Chondrocyte (in vitro differentiated cells): ENCODE results near the gene PRSS38. TPM values are rescaled to one million over a fixed set of nuclear protein-coding genes. Genes with fewer than 3 reads are reported as not detected.

ENCODE experiments used
- DNase-seq: peaks from one replicate; pipeline ENCODE4 v3.0.0; 2021; ENCODE audit warnings: mixed read lengths, low spot score
- H3K27ac Mint-ChIP-seq: one replicate; pipeline ENCODE4 v1.8.0; 2021; ENCODE audit warnings: mild to moderate bottlenecking, moderate library complexity, mixed read lengths; ENCODE audit not compliant: unreplicated experiment
- H3K27me3 Mint-ChIP-seq: 2 replicates; pipeline ENCODE4 v1.8.0; 2021; ENCODE audit warnings: low read depth, mixed read lengths
- H3K36me3 Mint-ChIP-seq: 2 replicates; pipeline ENCODE4 v1.8.0; 2021; ENCODE audit warnings: low read depth, mixed read lengths
- H3K4me1 Mint-ChIP-seq: 2 replicates; pipeline ENCODE4 v1.8.0; 2021; ENCODE audit warnings: low read depth, mild to moderate bottlenecking, mixed read lengths
- H3K4me3 Mint-ChIP-seq: one replicate; pipeline ENCODE4 v1.8.0; 2021; ENCODE audit warnings: mild to moderate bottlenecking, moderate library complexity, mixed read lengths; ENCODE audit not compliant: unreplicated experiment
- H3K9me3 Mint-ChIP-seq: 2 replicates; pipeline ENCODE4 v1.8.0; 2021; ENCODE audit warnings: low read depth, mixed read lengths
- CTCF ChIP-seq: fragments of 200-600 bp; sonication (generic); IDR thresholded peaks from 2 replicates; pipeline ENCODE4 v1.5.0; 2021; ENCODE audit warnings: antibody characterized with exemption, mild to moderate bottlenecking, moderate library complexity
- total RNA-seq: library from RNA; stranded (reverse); gene quantifications from 3 replicates; pipeline ENCODE4 v1.2.1, GENCODE V29; 2021

PRSS38 gene
- total RNA-seq, 1 donor from 2014 or later, result not detected

GRCh38 chr1:227768640-227769039 is 46.8 kb upstream of the PRSS38 start:
- no peak for DNase-seq
- Mint-ChIP-seq H3K36me3 (peaks cover 25% of the 10 kb centered on the region), H3K4me1 (peaks cover 8% of the 10 kb centered on the region), H3K4me3 (no peak overlapping the region), H3K9me3 (no peaks in the 10 kb centered on the region), H3K27me3 (no peaks in the 10 kb centered on the region), H3K27ac (no peak overlapping the region)
- no peak for TF ChIP-seq CTCF

DNA sequence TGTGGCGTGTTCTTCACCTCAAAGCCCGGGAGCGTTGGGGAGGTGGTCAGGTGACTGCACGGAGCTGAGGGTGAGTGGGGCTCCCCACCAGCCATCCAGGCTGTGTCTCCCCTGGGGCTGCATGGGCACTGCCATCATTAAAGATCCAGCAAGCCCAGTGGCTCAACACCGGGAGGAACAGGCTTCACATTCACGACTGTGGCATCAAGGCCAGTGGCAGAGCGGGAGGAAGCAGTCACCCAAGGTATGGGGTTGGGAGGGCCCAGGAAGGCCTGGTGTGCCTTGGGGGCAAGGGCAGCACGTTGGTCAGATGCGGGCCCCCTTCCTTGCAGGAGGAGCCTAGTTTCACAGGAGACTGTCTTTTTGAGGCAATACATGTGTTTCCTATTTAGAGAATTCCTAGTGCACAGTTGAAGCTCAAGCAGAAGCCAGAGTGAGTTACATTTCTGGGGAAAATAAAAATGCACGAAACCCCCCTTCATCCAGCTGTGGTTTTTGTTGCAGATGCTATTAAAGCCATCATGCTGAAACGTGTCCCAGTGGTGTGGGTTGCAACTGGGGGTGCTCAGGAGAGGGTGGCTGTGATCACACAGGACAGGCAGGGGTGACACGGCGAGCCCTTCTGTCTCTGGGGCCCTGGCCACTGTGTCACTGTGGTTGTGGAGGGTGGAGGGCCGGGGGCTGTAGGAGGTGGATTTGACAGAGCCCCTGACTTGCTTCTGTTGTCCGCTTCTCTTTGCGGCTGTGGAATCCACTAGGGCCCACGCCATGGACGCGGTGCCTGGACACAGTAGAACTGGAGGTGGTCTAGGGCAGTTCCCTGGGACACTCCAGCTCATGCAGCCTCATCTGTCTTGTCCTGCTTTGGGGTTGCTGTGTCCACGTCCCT is 46.2 kb upstream of the PRSS38 start:
- H3K4me3 Mint-ChIP-seq, result no peak overlapping the region
- TF ChIP-seq CTCF, result no peak
- DNase-seq, result no peak
- peaks cover 1% of the 10 kb centered on the region for H3K4me1 Mint-ChIP-seq
- no peaks in the 10 kb centered on the region for H3K9me3 Mint-ChIP-seq
- no peaks in the 10 kb centered on the region for H3K27me3 Mint-ChIP-seq
- no peak overlapping the region for H3K27ac Mint-ChIP-seq
- peaks cover 25% of the 10 kb centered on the region for H3K36me3 Mint-ChIP-seq

- H3K4me1 Mint-ChIP-seq, result no peaks in the 10 kb centered on the region
- no peaks in the 10 kb centered on the region for H3K9me3 Mint-ChIP-seq
- H3K4me3 Mint-ChIP-seq, result no peak overlapping the region
- TF ChIP-seq CTCF, result no peak
- H3K27ac Mint-ChIP-seq, result no peak overlapping the region
- peaks cover 25% of the 10 kb centered on the region for H3K36me3 Mint-ChIP-seq
- no peaks in the 10 kb centered on the region for H3K27me3 Mint-ChIP-seq
- DNase-seq, result no peak
Measured at GRCh38 chr1:227769936-227770494, 45.5 kb upstream of the PRSS38 start.

GRCh38 chr1:227770812-227771211 is 44.7 kb upstream of the PRSS38 start:
- no peaks in the 10 kb centered on the region for H3K9me3 Mint-ChIP-seq
- TF ChIP-seq CTCF, result no peak
- no peak overlapping the region for H3K27ac Mint-ChIP-seq
- DNase-seq, result peak; percentile 86
- H3K4me1 Mint-ChIP-seq, result no peaks in the 10 kb centered on the region
- H3K36me3 Mint-ChIP-seq, result peaks cover 25% of the 10 kb centered on the region
- no peak overlapping the region for H3K4me3 Mint-ChIP-seq
- no peaks in the 10 kb centered on the region for H3K27me3 Mint-ChIP-seq

DNA sequence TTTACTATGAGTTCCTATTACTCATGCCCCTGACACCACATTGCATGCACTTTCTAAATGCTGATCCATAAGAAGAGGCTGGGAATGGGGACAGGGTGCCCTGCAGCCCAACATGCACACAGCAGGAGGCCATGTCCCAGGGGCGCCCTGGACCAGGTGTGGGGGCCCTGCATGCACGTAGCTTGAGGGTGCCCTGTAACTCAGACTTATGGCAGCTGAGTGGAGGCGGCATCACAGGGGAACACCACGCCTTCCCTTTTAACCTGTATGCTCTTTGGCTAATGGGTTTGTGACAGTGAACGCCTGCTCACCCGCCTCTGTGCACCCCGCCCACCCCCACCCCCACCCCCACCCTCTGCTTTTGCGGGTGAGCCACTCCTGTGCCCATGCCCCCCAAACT is 44.1 kb upstream of the PRSS38 start:
- no peak for TF ChIP-seq CTCF
- Mint-ChIP-seq H3K27ac (no peak overlapping the region), H3K27me3 (no peaks in the 10 kb centered on the region), H3K9me3 (no peaks in the 10 kb centered on the region), H3K4me1 (peaks cover 5% of the 10 kb centered on the region), H3K36me3 (peaks cover 27% of the 10 kb centered on the region), H3K4me3 (no peak overlapping the region)
- no peak for DNase-seq
